GM18870 (cell line): ENCODE data around the gene TRIM46.

Experiments used
- ATAC-seq: cut with Tn5 transposase; IDR thresholded peaks from one replicate; pipeline ENCODE4 v1.9.1; 2021; ENCODE audit warnings: moderate library complexity; ENCODE audit not compliant: unreplicated experiment

TRIM46 gene

GRCh38 chr1:155173478-155174323 is at the start of gene TRIM46:
TRIM46 (plus strand) TSS chr1:155173849; CDS start chr1:155173967, 118 bp downstream.
- no peak for ATAC-seq

GRCh38 chr1:155124503-155125463 is 48.9 kb upstream of the TRIM46 start:
- ATAC-seq: no peak

GRCh38 chr1:155125511-155125945 is 48.1 kb upstream of the TRIM46 start:
- no peak for ATAC-seq

GRCh38 chr1:155125946-155126555 is 47.6 kb upstream of the TRIM46 start:
- no peak for ATAC-seq

- no peak for ATAC-seq
These were observed 47.0 kb upstream of the TRIM46 start for GRCh38 chr1:155126556-155127104.

- ATAC-seq: no peak
These were observed 46.3 kb upstream of the TRIM46 start, which contains the start of gene EFNA1 for GRCh38 chr1:155127105-155127966. EFNA1 (plus strand) TSS chr1:155127876; CDS start chr1:155127978, 102 bp downstream.

GRCh38 chr1:155127967-155128754 is 45.5 kb upstream of the TRIM46 start:
- ATAC-seq: no peak

- no peak for ATAC-seq
These were observed 44.7 kb upstream of the TRIM46 start for GRCh38 chr1:155128755-155129473.

- ATAC-seq: no peak
These were observed 43.2 kb upstream of the TRIM46 start for GRCh38 chr1:155130272-155131006.

GRCh38 chr1:155131285-155131684 is 42.4 kb upstream of the TRIM46 start:
- no peak for ATAC-seq

- ATAC-seq: no peak
These were observed 41.8 kb upstream of the TRIM46 start for GRCh38 chr1:155131856-155132255.

GRCh38 chr1:155133799-155134281 is 39.8 kb upstream of the TRIM46 start:
- no peak for ATAC-seq

GRCh38 chr1:155134322-155134721 is 39.3 kb upstream of the TRIM46 start:
- no peak for ATAC-seq

GRCh38 chr1:155134880-155135414 is 38.7 kb upstream of the TRIM46 start:
- no peak for ATAC-seq

GRCh38 chr1:155135415-155136028 is 38.1 kb upstream of the TRIM46 start, which contains the start of gene SLC50A1:
SLC50A1 (plus strand) TSS chr1:155135852; CDS start chr1:155135912, 60 bp downstream.
- peak; percentile 42 for ATAC-seq

- ATAC-seq: no peak
These were observed 36.9 kb upstream of the TRIM46 start for GRCh38 chr1:155136748-155137147.
